ENCODE measurements around the gene UGCG.

DNA sequence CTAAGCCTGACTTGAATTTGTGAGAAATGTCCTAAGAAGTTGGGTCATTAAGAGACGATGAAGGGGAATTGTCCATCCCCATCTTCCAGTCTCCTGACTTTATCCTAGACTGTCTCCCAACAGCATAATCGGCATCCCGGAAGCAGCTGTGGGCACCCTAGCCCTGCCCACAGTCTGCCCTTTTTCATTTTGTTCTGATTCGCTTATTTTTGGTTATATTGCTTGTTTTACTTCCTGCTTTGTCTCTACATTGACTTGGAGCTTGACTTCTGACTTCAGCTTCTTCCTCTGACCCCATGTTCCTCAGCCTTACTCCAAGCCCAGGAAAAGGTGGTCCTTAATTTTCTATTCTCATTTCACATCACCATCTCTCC, 41.8 kb downstream of the UGCG start:
- no peak for TF ChIP-seq POLR2A (IDR thresholded peaks at IDR 0.05; ENCODE audit: extremely low read depth, insufficient read length)
- TF ChIP-seq, protein P1, sequence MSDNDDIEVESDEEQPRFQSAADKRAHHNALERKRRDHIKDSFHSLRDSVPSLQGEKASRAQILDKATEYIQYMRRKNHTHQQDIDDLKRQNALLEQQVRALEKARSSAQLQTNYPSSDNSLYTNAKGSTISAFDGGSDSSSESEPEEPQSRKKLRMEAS (IDR thresholded peaks at IDR 0.05; ENCODE audit: low read depth, low read length), result no peak
- TF ChIP-seq, protein P2, sequence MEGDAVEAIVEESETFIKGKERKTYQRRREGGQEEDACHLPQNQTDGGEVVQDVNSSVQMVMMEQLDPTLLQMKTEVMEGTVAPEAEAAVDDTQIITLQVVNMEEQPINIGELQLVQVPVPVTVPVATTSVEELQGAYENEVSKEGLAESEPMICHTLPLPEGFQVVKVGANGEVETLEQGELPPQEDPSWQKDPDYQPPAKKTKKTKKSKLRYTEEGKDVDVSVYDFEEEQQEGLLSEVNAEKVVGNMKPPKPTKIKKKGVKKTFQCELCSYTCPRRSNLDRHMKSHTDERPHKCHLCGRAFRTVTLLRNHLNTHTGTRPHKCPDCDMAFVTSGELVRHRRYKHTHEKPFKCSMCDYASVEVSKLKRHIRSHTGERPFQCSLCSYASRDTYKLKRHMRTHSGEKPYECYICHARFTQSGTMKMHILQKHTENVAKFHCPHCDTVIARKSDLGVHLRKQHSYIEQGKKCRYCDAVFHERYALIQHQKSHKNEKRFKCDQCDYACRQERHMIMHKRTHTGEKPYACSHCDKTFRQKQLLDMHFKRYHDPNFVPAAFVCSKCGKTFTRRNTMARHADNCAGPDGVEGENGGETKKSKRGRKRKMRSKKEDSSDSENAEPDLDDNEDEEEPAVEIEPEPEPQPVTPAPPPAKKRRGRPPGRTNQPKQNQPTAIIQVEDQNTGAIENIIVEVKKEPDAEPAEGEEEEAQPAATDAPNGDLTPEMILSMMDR (IDR thresholded peaks at IDR 0.05; ENCODE audit: low read depth, low read length), result no peak

Data from NB4 (cell line).